ENCODE data around the gene ENG.
"Not testable (repeated sequence)": the region's sequence is repeated elsewhere in the genome, so short reads cannot be mapped to it uniquely, and the experiment has no call there.

ENG gene

GRCh38 chr9:127841087-127841835, 13.2 kb downstream of the ENG start:
- DNase-seq: no peak

- no peak for DNase-seq
Measured at GRCh38 chr9:127838375-127839078, 15.9 kb downstream of the ENG start.

- no peak for DNase-seq
Measured at GRCh38 chr9:127837346-127837745, 17.1 kb downstream of the ENG start.

- DNase-seq: not testable (repeated sequence)
Measured at GRCh38 chr9:127836561-127836960, 17.9 kb downstream of the ENG start.

- DNase-seq: no peak
Measured at GRCh38 chr9:127835991-127836516, 18.4 kb downstream of the ENG start.

- no peak for DNase-seq
Measured at GRCh38 chr9:127833555-127833954, 20.9 kb downstream of the ENG start.

- no peak for DNase-seq
Measured at GRCh38 chr9:127832248-127832647, 22.2 kb downstream of the ENG start.

GRCh38 chr9:127829205-127829906, 25.1 kb downstream of the ENG start:
- no peak for DNase-seq

- no peak for DNase-seq
Measured at GRCh38 chr9:127828262-127829031, 26.0 kb downstream of the ENG start.

GRCh38 chr9:127826253-127826913, 28.1 kb downstream of the ENG start:
- DNase-seq: no peak

- DNase-seq: no peak
Measured at GRCh38 chr9:127825319-127826051, 29.0 kb downstream of the ENG start.

- DNase-seq: no peak
Measured at GRCh38 chr9:127822108-127822507, 32.4 kb downstream of the ENG start.

- DNase-seq: no peak
Measured at GRCh38 chr9:127818574-127818973, 35.9 kb downstream of the ENG start.

- no peak for DNase-seq
Measured at GRCh38 chr9:127817881-127818434, 36.5 kb downstream of the ENG start.

GRCh38 chr9:127816728-127817127, 37.7 kb downstream of the ENG start:
- DNase-seq: no peak

GRCh38 chr9:127816362-127816725, 38.1 kb downstream of the ENG start:
- no peak for DNase-seq

- DNase-seq: no peak
Measured at GRCh38 chr9:127815512-127816361, 38.7 kb downstream of the ENG start.

- DNase-seq: no peak
Measured at GRCh38 chr9:127814619-127815511, 39.6 kb downstream of the ENG start.

GRCh38 chr9:127813686-127814226, 40.7 kb downstream of the ENG start:
- no peak for DNase-seq

Data from activated gamma-delta T cell (primary cell).